HL-60 (cell line): ENCODE data around the gene NOS1AP.

ENCODE experiments used
- CTCF ChIP-seq: IDR thresholded peaks from one replicate; pipeline ENCODE4 v1.5.1; 2011; ENCODE audit warnings: low read length, control low read depth, inconsistent platforms; ENCODE audit not compliant: insufficient read depth
- GABPA ChIP-seq: IDR thresholded peaks from 2 replicates; pipeline ENCODE4 v1.6.1; 2012; ENCODE audit warnings: low read depth
- POLR2AphosphoS5 ChIP-seq: IDR thresholded peaks from 2 replicates; pipeline ENCODE4 v1.6.1; 2012; ENCODE audit warnings: low read depth
- TF ChIP-seq, protein P1 (sequence below): IDR thresholded peaks from 2 replicates; pipeline ENCODE4 v1.6.1; 2012; ENCODE audit warnings: low read depth; ENCODE audit not compliant: insufficient replicate concordance

DNA sequence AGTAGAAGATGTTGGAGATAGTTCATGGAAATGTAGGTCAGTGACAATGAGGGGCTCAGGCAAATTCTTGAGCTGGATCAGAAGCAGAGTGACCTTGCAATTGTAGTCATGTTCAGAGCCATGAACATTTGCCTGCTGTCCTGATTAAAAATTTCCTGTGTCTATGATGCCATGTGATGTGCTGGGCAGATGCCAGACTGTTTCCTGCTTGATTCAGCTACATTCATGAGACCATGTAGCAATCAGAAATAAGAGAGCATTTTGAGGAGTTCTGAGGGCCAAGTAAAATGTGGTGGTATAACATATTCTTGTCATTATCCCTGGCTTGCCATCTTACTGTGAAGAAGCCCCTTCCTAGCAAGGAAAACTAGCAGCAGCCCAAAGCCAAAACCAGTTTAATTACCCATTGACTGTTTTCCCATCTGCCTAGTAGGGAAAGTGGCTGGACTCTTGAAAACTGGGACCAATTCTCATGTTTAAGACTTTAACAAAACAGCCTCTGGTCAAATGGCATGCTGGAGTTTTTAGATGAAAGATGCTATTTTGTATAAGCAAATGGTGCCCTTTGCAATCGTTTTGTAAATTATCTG lies 118.3 kb downstream of the NOS1AP start:
- TF ChIP-seq POLR2AphosphoS5 (no peak), CTCF (no peak), GABPA (no peak)
- TF ChIP-seq, protein P1, sequence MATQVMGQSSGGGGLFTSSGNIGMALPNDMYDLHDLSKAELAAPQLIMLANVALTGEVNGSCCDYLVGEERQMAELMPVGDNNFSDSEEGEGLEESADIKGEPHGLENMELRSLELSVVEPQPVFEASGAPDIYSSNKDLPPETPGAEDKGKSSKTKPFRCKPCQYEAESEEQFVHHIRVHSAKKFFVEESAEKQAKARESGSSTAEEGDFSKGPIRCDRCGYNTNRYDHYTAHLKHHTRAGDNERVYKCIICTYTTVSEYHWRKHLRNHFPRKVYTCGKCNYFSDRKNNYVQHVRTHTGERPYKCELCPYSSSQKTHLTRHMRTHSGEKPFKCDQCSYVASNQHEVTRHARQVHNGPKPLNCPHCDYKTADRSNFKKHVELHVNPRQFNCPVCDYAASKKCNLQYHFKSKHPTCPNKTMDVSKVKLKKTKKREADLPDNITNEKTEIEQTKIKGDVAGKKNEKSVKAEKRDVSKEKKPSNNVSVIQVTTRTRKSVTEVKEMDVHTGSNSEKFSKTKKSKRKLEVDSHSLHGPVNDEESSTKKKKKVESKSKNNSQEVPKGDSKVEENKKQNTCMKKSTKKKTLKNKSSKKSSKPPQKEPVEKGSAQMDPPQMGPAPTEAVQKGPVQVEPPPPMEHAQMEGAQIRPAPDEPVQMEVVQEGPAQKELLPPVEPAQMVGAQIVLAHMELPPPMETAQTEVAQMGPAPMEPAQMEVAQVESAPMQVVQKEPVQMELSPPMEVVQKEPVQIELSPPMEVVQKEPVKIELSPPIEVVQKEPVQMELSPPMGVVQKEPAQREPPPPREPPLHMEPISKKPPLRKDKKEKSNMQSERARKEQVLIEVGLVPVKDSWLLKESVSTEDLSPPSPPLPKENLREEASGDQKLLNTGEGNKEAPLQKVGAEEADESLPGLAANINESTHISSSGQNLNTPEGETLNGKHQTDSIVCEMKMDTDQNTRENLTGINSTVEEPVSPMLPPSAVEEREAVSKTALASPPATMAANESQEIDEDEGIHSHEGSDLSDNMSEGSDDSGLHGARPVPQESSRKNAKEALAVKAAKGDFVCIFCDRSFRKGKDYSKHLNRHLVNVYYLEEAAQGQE: no peak
